HS-5 (cell line): ENCODE data around the gene GJB1.
"Not testable (repeated sequence)": the region's sequence is repeated elsewhere in the genome, so short reads cannot be mapped to it uniquely, and the experiment has no call there.

ENCODE experiments used
- DNase-seq: peaks from one replicate; pipeline ENCODE4 v3.0.0-alpha.2; 2012; ENCODE audit warnings: low read depth

Gene GJB1

GRCh38 chrX:71256856-71257255 lies 33.8 kb downstream of the GJB1 start:
- DNase-seq = no peak

GRCh38 chrX:71268624-71269023 lies 45.6 kb downstream of the GJB1 start:
- DNase-seq = not testable (repeated sequence)

GRCh38 chrX:71269801-71270395 lies 46.9 kb downstream of the GJB1 start:
- DNase-seq = no peak

GRCh38 chrX:71272313-71272712 lies 49.3 kb downstream of the GJB1 start:
- DNase-seq = not testable (repeated sequence)
